Measurements from ENCODE around the gene ZNF407. TPM values are rescaled to one million over a fixed set of nuclear protein-coding genes. Genes with fewer than 3 reads are reported as not detected.

Gene ZNF407
- total and polyA plus RNA-seq, 2 of the 13 experiments (the other 11 are each of a cell fraction or from before 2014, with no cell fraction given), result 2.3 to 8.7 TPM

GRCh38 chr18:74940856-74941255 lies 343.2 kb downstream of the ZNF407 start:
- Histone ChIP-seq H4K20me1 (ENCODE audit: insufficient read depth, low read length) (no peaks in the 10 kb centered on the region), H3K27ac (ENCODE audit: extremely low read length, insufficient read depth, low read length) (no peak overlapping the region), H3K36me3 (replicated peaks in 1 of 2; ENCODE audit: control insufficient read depth in 1 of 2, insufficient read depth in 2 of 2, low read length in 2 of 2) (no peaks in the 10 kb centered on the region), H3K4me1 (ENCODE audit: insufficient read depth, low read length) (no peaks in the 10 kb centered on the region), H3K4me2 (ENCODE audit: low read depth, low read length) (no peak overlapping the region), H2AFZ (ENCODE audit: low read length) (no peak overlapping the region), H3K79me2 (ENCODE audit: insufficient read depth, low read length) (no peaks in the 10 kb centered on the region), H3K4me3 (replicated peaks in 1 of 3; ENCODE audit: insufficient read depth in 1 of 3, low read depth in 2 of 3, low read length in 3 of 3) (no peak overlapping the region), H3K9me3 (ENCODE audit: low read length) (no peaks in the 10 kb centered on the region), H3K27me3 (ENCODE audit: control insufficient read depth in 1 of 2, insufficient read depth in 2 of 2, low read length in 2 of 2) (no peaks in the 10 kb centered on the region), H3K9ac (ENCODE audit: insufficient read depth, low read depth, low read length) (no peak overlapping the region)
- in situ Hi-C loops (cut with HindIII; ENCODE audit: extremely low pct_ligation_motif_present, low pct_unique_long_range_greater_than_20kb), result no loop called here
- 94% methylated on average over 5 of the region's 5 CpGs for WGBS (ENCODE audit: low lambda C conversion rate)
- ATAC-seq (no peak), DNase-seq (ENCODE audit: low spot score) (no peak), FAIRE-seq (no peak)
- ChIA-PET POLR2A (no interaction called here), CTCF (ENCODE audit: low intra/inter-chr PET ratio, low total read pairs) (no interaction called here)
- TF ChIP-seq ZNF382 (CRISPR knock-in tag; IDR thresholded peaks at IDR 0.05; ENCODE audit: borderline replicate concordance), result no peak
- no peak for TF ChIP-seq CCAR2 (optimal IDR thresholded peaks at IDR 0.05; ENCODE audit: low read depth, low read length)
- TF ChIP-seq MED8 (CRISPR knock-in tag; IDR thresholded peaks at IDR 0.05; ENCODE audit: insufficient replicate concordance), result no peak
- TF ChIP-seq JUND (CRISPR knock-in tag; IDR thresholded peaks at IDR 0.05), result no peak
- no peak for TF ChIP-seq REL (CRISPR knock-in tag; conservative IDR thresholded peaks at IDR 0.05)
- TF ChIP-seq, protein P1, sequence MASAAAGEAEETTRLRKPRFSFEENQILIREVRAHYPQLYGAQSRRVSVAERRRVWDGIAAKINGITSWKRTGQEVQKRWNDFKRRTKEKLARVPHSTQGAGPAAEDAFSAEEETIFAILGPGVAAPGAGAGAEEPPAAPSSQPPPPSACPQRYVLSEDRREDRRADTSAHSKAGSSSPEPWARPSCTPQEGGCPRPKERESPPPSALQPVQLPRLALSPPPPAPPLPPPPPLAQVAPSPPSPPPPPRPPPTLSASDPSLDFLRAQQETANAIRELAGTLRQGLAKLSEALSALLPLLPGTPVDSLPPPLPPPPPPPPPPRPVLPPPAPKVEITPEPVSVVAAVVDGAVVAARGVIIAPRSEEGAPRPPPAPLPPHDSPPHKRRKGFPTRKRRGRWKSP (CRISPR knock-in tag; IDR thresholded peaks at IDR 0.05), result no peak
- TF ChIP-seq ZNF878 (CRISPR knock-in tag; IDR thresholded peaks at IDR 0.05), result no peak
- no peak for TF ChIP-seq ATAD3A (CRISPR knock-in tag; IDR thresholded peaks at IDR 0.05)
- no peak for TF ChIP-seq ZNF224 (CRISPR knock-in tag; IDR thresholded peaks at IDR 0.05)
- no peak for TF ChIP-seq ZNF18 (CRISPR knock-in tag; IDR thresholded peaks at IDR 0.05; ENCODE audit: insufficient replicate concordance)
- no peak for TF ChIP-seq MAX (IDR thresholded peaks at IDR 0.05)
- TF ChIP-seq SP1 (IDR thresholded peaks at IDR 0.05), result no peak
- TF ChIP-seq SP1 (CRISPR knock-in tag; IDR thresholded peaks at IDR 0.05), result no peak
- TF ChIP-seq ZNF275 (CRISPR knock-in tag; IDR thresholded peaks at IDR 0.05; ENCODE audit: borderline replicate concordance), result no peak
- no peak for TF ChIP-seq MEF2D (CRISPR knock-in tag; IDR thresholded peaks at IDR 0.05)
- TF ChIP-seq MXI1 (IDR thresholded peaks at IDR 0.05; ENCODE audit: borderline replicate concordance, low read depth, low read length), result no peak
- no peak for TF ChIP-seq PITX1 (CRISPR knock-in tag; IDR thresholded peaks at IDR 0.05)
- no peak for TF ChIP-seq RBFOX2 (IDR thresholded peaks at IDR 0.05; ENCODE audit: low read depth, low read length)
- no peak for TF ChIP-seq PHF8 (CRISPR knock-in tag; IDR thresholded peaks at IDR 0.05)
- TF ChIP-seq ZNF333 (CRISPR knock-in tag; IDR thresholded peaks at IDR 0.05; ENCODE audit: borderline replicate concordance), result no peak
- intact Hi-C loops (cut with micrococcal nuclease; ENCODE audit: unreplicated experiment), result no loop called here
- no TSS peak for BruUV-seq (replicated peaks)
